GM10847 (cell line): ENCODE data around the gene VSIR.

Experiments
- POLR2A ChIP-seq: IDR thresholded peaks from 2 replicates; pipeline ENCODE4 v1.6.1; 2011; ENCODE audit not compliant: insufficient read length; ENCODE audit errors: extremely low read depth

Gene VSIR

GRCh38 chr10:71701496-71702132 is 71.7 kb downstream of the VSIR start:
- TF ChIP-seq POLR2A = no peak

GRCh38 chr10:71700731-71701368 is 72.5 kb downstream of the VSIR start:
- no peak for TF ChIP-seq POLR2A

- TF ChIP-seq POLR2A = no peak
These were observed 74.6 kb downstream of the VSIR start for GRCh38 chr10:71698737-71699136.

GRCh38 chr10:71697938-71698709 is 75.2 kb downstream of the VSIR start:
- no peak for TF ChIP-seq POLR2A
